Lower leg skin (tissue), 3 donors: Measurements from ENCODE around the gene AKAP9.

Experiments
- CTCF ChIP-seq, 3 donors: fragments of 450-650 bp; IDR thresholded peaks; one replicate each; pipeline ENCODE4 v1.5.1; 2016; ENCODE audit warnings: antibody characterized with exemption in 3 of 3, mild to moderate bottlenecking in 3 of 3, moderate library complexity in 2 of 3
- POLR2A ChIP-seq, 2 donors: fragments of 450-650 bp; IDR thresholded peaks; one replicate each; pipeline ENCODE4 v1.6.1; 2016 to 2017; ENCODE audit warnings: antibody characterized with exemption in 2 of 2, mild to moderate bottlenecking in 1 of 2, moderate library complexity in 1 of 2

GRCh38 chr7:91953618-91954017 lies 13.0 kb downstream of the AKAP9 start:
- TF ChIP-seq CTCF (IDR thresholded peaks at IDR 0.05) (no peak), POLR2A (IDR thresholded peaks at IDR 0.05) (no peak)
